MCF 10A (cell line): ENCODE results near the gene WDR48. TPM values are rescaled to one million over a fixed set of nuclear protein-coding genes. Genes with fewer than 3 reads are reported as not detected.

ENCODE experiments used
- BruUV-seq: library from RNA; stranded (reverse); fragments of 400-500 nt; replicated peaks from 2 replicates; lab custom pipeline; 2021; lab: Mats Ljungman, UMichigan
- CTCF ChIA-PET: fragments of 300-600 bp; sonication (Branson Sonifier 250); formaldehyde crosslinking; extraction: SDS; loops from one replicate; lab custom pipeline; 2021; ENCODE audit warnings: antibody characterized with exemption, inconsistent platforms; lab: Yijun Ruan, JAX
- POLR2A ChIA-PET: fragments of 300-600, 350-650 bp; sonication (Branson Sonifier 250); formaldehyde crosslinking; extraction: SDS; loops from one replicate; lab custom pipeline; 2020; ENCODE audit warnings: antibody characterized with exemption, inconsistent platforms; lab: Yijun Ruan, JAX
- DNase-seq: peaks from one replicate; pipeline ENCODE4 v3.0.0-alpha.2; 2018; ENCODE audit not compliant: unreplicated experiment
- H3K27ac Mint-ChIP-seq: one replicate; pipeline ENCODE4 v1.8.0; 2022; ENCODE audit warnings: mild to moderate bottlenecking, low read depth, mixed read lengths; ENCODE audit not compliant: unreplicated experiment
- H3K27me3 Mint-ChIP-seq: one replicate; pipeline ENCODE4 v1.8.0; 2022; ENCODE audit warnings: mixed read lengths; ENCODE audit not compliant: insufficient read depth, unreplicated experiment
- H3K36me3 Mint-ChIP-seq: one replicate; pipeline ENCODE4 v1.8.0; 2022; ENCODE audit warnings: mild to moderate bottlenecking, moderate library complexity, mixed read lengths; ENCODE audit not compliant: insufficient read depth, unreplicated experiment
- H3K4me1 Mint-ChIP-seq: one replicate; pipeline ENCODE4 v1.8.0; 2022; ENCODE audit warnings: mixed read lengths; ENCODE audit not compliant: insufficient read depth, unreplicated experiment
- H3K4me3 Mint-ChIP-seq: one replicate; pipeline ENCODE4 v1.8.0; 2022; ENCODE audit warnings: mild to moderate bottlenecking, moderate library complexity, mixed read lengths; ENCODE audit not compliant: unreplicated experiment
- H3K9me3 Mint-ChIP-seq: one replicate; pipeline ENCODE4 v1.8.0; 2022; ENCODE audit warnings: mixed read lengths; ENCODE audit not compliant: unreplicated experiment
- intact Hi-C: fragments of 100-400 bp; cut with micrococcal nuclease; formaldehyde crosslinking; loops from 2 replicates; pipeline ENCODE4 v1.14.1; 2022
- total RNA-seq: library from RNA; stranded (reverse); gene quantifications from 2 replicates; pipeline ENCODE4 v1.2.3, GENCODE V29; 2022
- TF ChIP-seq, protein P1 (sequence below): fragments of 200-600 bp; IDR thresholded peaks from one replicate; pipeline ENCODE4 v1.8.0; 2022; ENCODE audit warnings: antibody characterized with exemption, mild to moderate bottlenecking; ENCODE audit not compliant: unreplicated experiment

The WDR48 gene
- total RNA-seq, 1 experiment from 2014 or later = 26.0 TPM

- no peaks in the 10 kb centered on the region for H3K9me3 Mint-ChIP-seq
- DNase-seq = no peak
Measured at GRCh38 chr3:39096775-39097174, 45.0 kb downstream of the WDR48 start.

DNA sequence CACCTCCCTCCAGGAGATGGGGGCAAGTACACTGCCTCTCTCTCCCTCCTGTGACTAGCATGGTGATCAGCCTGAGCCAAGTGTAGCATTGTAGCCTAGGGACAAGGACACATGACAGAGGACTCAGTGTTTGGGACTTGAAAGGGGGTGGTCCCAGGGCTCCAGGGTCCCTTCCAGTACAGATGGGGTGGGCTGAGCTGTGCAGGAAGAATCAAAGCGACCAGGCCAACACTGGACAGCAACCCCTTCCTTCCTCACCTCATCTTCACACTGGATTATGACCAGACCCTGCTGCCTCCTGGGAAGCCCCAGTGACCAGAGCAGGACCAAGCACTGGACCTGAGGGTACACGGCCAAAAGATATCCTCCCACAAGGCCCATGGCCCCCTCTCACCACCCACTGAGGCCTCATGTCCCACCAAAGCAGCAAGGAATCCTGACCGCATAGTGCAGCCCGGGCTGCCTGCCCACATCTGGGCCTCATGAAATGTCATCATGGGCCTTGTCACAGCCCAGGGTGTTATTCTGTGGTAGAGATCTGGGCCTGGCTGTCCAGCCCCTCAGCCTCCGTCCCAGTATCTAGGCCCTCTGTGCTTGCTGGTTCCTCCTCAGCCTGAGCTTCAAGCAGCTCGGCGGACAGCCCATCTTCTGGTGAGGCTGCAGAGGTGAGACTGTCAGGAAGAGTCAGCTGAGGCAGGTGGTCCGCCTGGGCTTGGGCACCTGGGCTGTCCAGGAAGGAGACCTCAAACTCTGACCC is 46.1 kb downstream of the WDR48 start:
- TF ChIP-seq, protein P1, sequence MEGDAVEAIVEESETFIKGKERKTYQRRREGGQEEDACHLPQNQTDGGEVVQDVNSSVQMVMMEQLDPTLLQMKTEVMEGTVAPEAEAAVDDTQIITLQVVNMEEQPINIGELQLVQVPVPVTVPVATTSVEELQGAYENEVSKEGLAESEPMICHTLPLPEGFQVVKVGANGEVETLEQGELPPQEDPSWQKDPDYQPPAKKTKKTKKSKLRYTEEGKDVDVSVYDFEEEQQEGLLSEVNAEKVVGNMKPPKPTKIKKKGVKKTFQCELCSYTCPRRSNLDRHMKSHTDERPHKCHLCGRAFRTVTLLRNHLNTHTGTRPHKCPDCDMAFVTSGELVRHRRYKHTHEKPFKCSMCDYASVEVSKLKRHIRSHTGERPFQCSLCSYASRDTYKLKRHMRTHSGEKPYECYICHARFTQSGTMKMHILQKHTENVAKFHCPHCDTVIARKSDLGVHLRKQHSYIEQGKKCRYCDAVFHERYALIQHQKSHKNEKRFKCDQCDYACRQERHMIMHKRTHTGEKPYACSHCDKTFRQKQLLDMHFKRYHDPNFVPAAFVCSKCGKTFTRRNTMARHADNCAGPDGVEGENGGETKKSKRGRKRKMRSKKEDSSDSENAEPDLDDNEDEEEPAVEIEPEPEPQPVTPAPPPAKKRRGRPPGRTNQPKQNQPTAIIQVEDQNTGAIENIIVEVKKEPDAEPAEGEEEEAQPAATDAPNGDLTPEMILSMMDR = no peak
- intact Hi-C loops = no loop called here
- H3K4me3 Mint-ChIP-seq = no peak overlapping the region
- no peaks in the 10 kb centered on the region for H3K9me3 Mint-ChIP-seq
- peaks cover 61% of the 10 kb centered on the region for H3K36me3 Mint-ChIP-seq
- no peak for DNase-seq
- BruUV-seq = no TSS peak
- CTCF ChIA-PET = interaction anchor here (0.6 to 2.2 kb wide), 4 partner anchors 46 to 226 kb away, joined by 3 to 7 read pairs (median 3); no protein-coding TSS in a partner anchor
- no peaks in the 10 kb centered on the region for H3K4me1 Mint-ChIP-seq
- POLR2A ChIA-PET = interaction anchor here (1.2 kb wide), 1 partner anchor 53 kb away, joined by 5 read pairs; no protein-coding TSS in a partner anchor
- H3K27me3 Mint-ChIP-seq = no peaks in the 10 kb centered on the region
- no peak overlapping the region for H3K27ac Mint-ChIP-seq

More at GRCh38 chr3:39096775-39097174, 45.0 kb downstream of the WDR48 start:
- POLR2A ChIA-PET = interaction anchor here (0.6 to 1.3 kb wide), 4 partner anchors 9 to 62 kb away, joined by 3 to 5 read pairs (median 3); no protein-coding TSS in a partner anchor
- Mint-ChIP-seq H3K27me3 (no peaks in the 10 kb centered on the region), H3K4me1 (no peaks in the 10 kb centered on the region), H3K27ac (no peak overlapping the region), H3K4me3 (no peak overlapping the region), H3K36me3 (peaks cover 73% of the 10 kb centered on the region)
- no TSS peak for BruUV-seq
- TF ChIP-seq, protein P1 = no peak
- intact Hi-C loops = no loop called here
- CTCF ChIA-PET = interaction anchor here (0.5 to 2.2 kb wide), 3 partner anchors 122 to 195 kb away, joined by 3 to 7 read pairs (median 6); no protein-coding TSS in a partner anchor

DNA sequence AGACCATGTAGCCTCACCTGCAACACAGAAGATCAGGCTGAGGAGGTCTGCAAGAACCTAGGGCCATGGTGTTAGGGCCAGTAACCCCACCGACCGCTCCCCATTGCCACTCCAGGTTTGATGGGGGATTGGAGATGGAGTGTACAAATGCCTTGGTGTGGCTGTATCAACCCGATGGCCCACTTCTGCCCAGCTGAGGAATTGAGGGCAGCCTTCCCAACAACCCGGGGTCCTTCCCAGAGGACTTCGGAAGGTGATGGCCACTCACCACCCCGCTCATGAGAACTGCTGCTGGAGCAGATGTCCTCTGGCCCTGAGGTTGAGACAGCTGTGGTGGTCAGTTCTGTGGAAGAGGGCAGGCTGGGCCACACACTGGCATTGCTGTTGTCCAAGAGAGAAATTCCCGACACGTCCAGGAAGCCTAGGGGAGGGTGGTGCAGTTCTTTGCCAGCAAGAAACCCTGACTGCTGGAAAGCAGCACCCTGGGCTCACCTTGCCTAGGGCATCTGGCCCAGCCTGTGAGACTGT is 46.7 kb downstream of the WDR48 start:
- POLR2A ChIA-PET = no interaction called here

More for the DNA sequence above, 46.7 kb downstream of the WDR48 start:
- Mint-ChIP-seq H3K4me1 (peaks cover 3% of the 10 kb centered on the region), H3K9me3 (no peaks in the 10 kb centered on the region), H3K36me3 (peaks cover 55% of the 10 kb centered on the region), H3K27ac (no peak overlapping the region), H3K4me3 (no peak overlapping the region), H3K27me3 (no peaks in the 10 kb centered on the region)
- no peak for DNase-seq
- CTCF ChIA-PET = interaction anchor here (0.6 to 2.2 kb wide), 4 partner anchors 46 to 225 kb away, joined by 3 to 7 read pairs (median 3); no protein-coding TSS in a partner anchor
- BruUV-seq = no TSS peak
- TF ChIP-seq, protein P1 = no peak
- intact Hi-C loops = no loop called here
